GM12875 (cell line): Measurements from ENCODE around the gene SUMO3.

Experiments
- H3K4me3 ChIP-seq: one replicate; pipeline ENCODE4 v1.5.1; 2011; ENCODE audit warnings: low read depth, low read length, control low read depth
- CTCF ChIP-seq: IDR thresholded peaks from 2 replicates; pipeline ENCODE4 v1.5.1; 2011; ENCODE audit warnings: low read depth, mild to moderate bottlenecking, control low read depth, inconsistent platforms, low read length, moderate library complexity, borderline replicate concordance; ENCODE audit not compliant: insufficient read depth

Gene SUMO3

GRCh38 chr21:44858291-44858690 is 40.4 kb upstream of the SUMO3 start:
- no peak overlapping the region for H3K4me3 ChIP-seq

GRCh38 chr21:44857127-44857892 is 39.4 kb upstream of the SUMO3 start:
- no peak overlapping the region for H3K4me3 ChIP-seq
- no peak for TF ChIP-seq CTCF

More at GRCh38 chr21:44858291-44858690, 40.4 kb upstream of the SUMO3 start:
- TF ChIP-seq CTCF = no peak

GRCh38 chr21:44856131-44856530 is 38.3 kb upstream of the SUMO3 start:
- H3K4me3 ChIP-seq = no peak overlapping the region
- no peak for TF ChIP-seq CTCF

GRCh38 chr21:44855572-44855971 is 37.7 kb upstream of the SUMO3 start:
- TF ChIP-seq CTCF = no peak

GRCh38 chr21:44854664-44855446 is 37.0 kb upstream of the SUMO3 start:
- no peak for TF ChIP-seq CTCF

More at GRCh38 chr21:44855572-44855971, 37.7 kb upstream of the SUMO3 start:
- no peak overlapping the region for H3K4me3 ChIP-seq

GRCh38 chr21:44854391-44854663 is 36.5 kb upstream of the SUMO3 start:
- no peak for TF ChIP-seq CTCF

More at GRCh38 chr21:44854664-44855446, 37.0 kb upstream of the SUMO3 start:
- H3K4me3 ChIP-seq = no peak overlapping the region

More at GRCh38 chr21:44854391-44854663, 36.5 kb upstream of the SUMO3 start:
- H3K4me3 ChIP-seq = no peak overlapping the region
